A549 (cell line): ENCODE results near the gene HDHD3. TPM values are rescaled to one million over a fixed set of nuclear protein-coding genes. Genes with fewer than 3 reads are reported as not detected.

Source experiments
- ATAC-seq, 2 experiments: fragments of 200-7000 bp in 1 of 2; fragments of >200 bp in 1 of 2; cut with Nextera tagmentation in 1 of 2; cut with Tn5 transposase in 1 of 2; 3 replicates each; pipeline versions ENCODE4 v1.8.0 to v1.9.1; 2018 to 2020; ENCODE audit warnings: mild to moderate bottlenecking in 1 of 2, moderate library complexity in 1 of 2
- CTCF ChIA-PET: fragments of 300-600 bp; sonication (Branson Sonifier 250); formaldehyde crosslinking; extraction: SDS; loops from one replicate; lab custom pipeline; 2021; ENCODE audit warnings: antibody characterized with exemption, inconsistent platforms; lab: Yijun Ruan, JAX
- POLR2A ChIA-PET: fragments of 350-600 bp; formaldehyde crosslinking; extraction: SDS; loops from one replicate; lab custom pipeline; 2021; ENCODE audit warnings: antibody characterized with exemption, inconsistent platforms; lab: Yijun Ruan, JAX
- DNase-seq, 2 experiments: peaks; one replicate each; pipeline versions ENCODE4 v3.0.0 to v3.0.0-alpha.2; 2011 to 2016; ENCODE audit warnings: low read depth in 1 of 2, low spot score in 1 of 2
- FAIRE-seq: peaks from 2 replicates; lab custom pipeline; 2011; peaks lifted over from hg19 to GRCh38; lab: Jason Lieb, UNC
- H3K27ac ChIP-seq, 2 experiments: fragments of >200 bp; sonication (Bioruptor Twin); formaldehyde crosslinking; 3 replicates each; pipeline ENCODE4 v1.5.1; 2016 to 2017
- H3K4me1 ChIP-seq: fragments of >200 bp; sonication (Bioruptor Twin); formaldehyde crosslinking; 3 replicates; pipeline ENCODE4 v1.6.1; 2016
- H3K4me2 ChIP-seq: fragments of >200 bp; sonication (Bioruptor Twin); formaldehyde crosslinking; 3 replicates; pipeline ENCODE4 v1.6.1; 2016
- H3K4me3 ChIP-seq: fragments of >200 bp; sonication (Bioruptor Twin); formaldehyde crosslinking; 3 replicates; pipeline ENCODE4 v1.5.1; 2016
- H3K9me3 ChIP-seq: fragments of >200 bp; sonication (Bioruptor Twin); formaldehyde crosslinking; 3 replicates; pipeline ENCODE4 v1.6.1; 2016
- CBX8 ChIP-seq: fragments of 200-600 bp; sonication (generic); IDR thresholded peaks from 2 replicates; pipeline ENCODE4 v1.6.1; 2016
- CHD4 ChIP-seq: fragments of 200-600 bp; sonication (generic); IDR thresholded peaks from 2 replicates; pipeline ENCODE4 v1.6.1; 2016; ENCODE audit warnings: antibody characterized with exemption, mild to moderate bottlenecking, borderline replicate concordance
- HDAC2 ChIP-seq: fragments of 200-600 bp; sonication (generic); IDR thresholded peaks from 2 replicates; pipeline ENCODE4 v1.6.1; 2016
- JUN ChIP-seq, 2 experiments: fragments of >200 bp; sonication (Bioruptor Twin); formaldehyde crosslinking; IDR thresholded peaks; 2 replicates in 1 of 2; 3 replicates in 1 of 2; pipeline ENCODE4 v1.6.1; 2016 to 2017
- JUNB ChIP-seq: fragments of >200 bp; sonication (Bioruptor Twin); formaldehyde crosslinking; IDR thresholded peaks from 2 replicates; pipeline ENCODE4 v1.6.1; 2016
- NR3C1 ChIP-seq: fragments of >200 bp; sonication (Bioruptor Twin); formaldehyde crosslinking; IDR thresholded peaks from 3 replicates; pipeline ENCODE4 v1.6.1; 2017
- PHF8 ChIP-seq: fragments of 200-600 bp; sonication (generic); IDR thresholded peaks from 2 replicates; pipeline ENCODE4 v1.6.1; 2016; ENCODE audit warnings: low read depth, mild to moderate bottlenecking, antibody characterized with exemption, moderate library complexity, borderline replicate concordance
- POLR2A ChIP-seq: IDR thresholded peaks from 2 replicates; pipeline ENCODE4 v1.6.1; 2012; ENCODE audit warnings: mild to moderate bottlenecking, low read length
- RAD21 ChIP-seq, 2 experiments: fragments of >200 bp in 1 of 2; sonication (Bioruptor Twin) in 1 of 2; formaldehyde crosslinking in 1 of 2; IDR thresholded peaks in 1 of 2; conservative IDR thresholded peaks in 1 of 2; 2 replicates in 1 of 2; 3 replicates in 1 of 2; pipeline ENCODE4 v1.6.1; 2012 to 2018; ENCODE audit warnings: inconsistent platforms in 1 of 2
- SMC3 ChIP-seq: fragments of >200 bp; sonication (Bioruptor Twin); formaldehyde crosslinking; IDR thresholded peaks from 3 replicates; pipeline ENCODE4 v1.6.1; 2018; ENCODE audit warnings: inconsistent platforms
- SREBF2 ChIP-seq: fragments of 450-650 bp; IDR thresholded peaks from 2 replicates; pipeline ENCODE4 v1.6.1; 2014; ENCODE audit warnings: mild to moderate bottlenecking, moderate library complexity
- ZC3H11A ChIP-seq: fragments of 450-650 bp; IDR thresholded peaks from 2 replicates; pipeline ENCODE4 v1.6.1; 2014; ENCODE audit warnings: antibody characterized with exemption, mild to moderate bottlenecking
- ZNF302 ChIP-seq: fragments of 250-450 bp; sonication (Bioruptor Pico); IDR thresholded peaks from 2 replicates; pipeline ENCODE4 v1.9.0; 2021; ENCODE audit warnings: inconsistent platforms, mild to moderate bottlenecking, moderate library complexity
- WGBS: methylation state at CpG from one replicate; pipeline ENCODE4 v1.1.6; 2017; ENCODE audit errors: missing lambda C conversion rate; 5-methylcytosine and 5-hydroxymethylcytosine counted together
- polyA plus RNA-seq, 4 experiments: library from polyadenylated mRNA; depleted of rRNA in 3 of 4; stranded (reverse); fragments of >200 nt; fragmentation: RNase III in 1 of 4; extraction: RNeasy Plus Mini Kit Qiagen cat#74134 plus additional on column Dnase treatment in 1 of 4; gene quantifications; 2 replicates in 3 of 4; 3 replicates in 1 of 4; pipeline ENCODE4 v1.2.3, GENCODE V29; 2011 to 2017
- TF ChIP-seq, protein P1 (sequence below): fragments of >200 bp; sonication (Bioruptor Twin); formaldehyde crosslinking; IDR thresholded peaks from 3 replicates; pipeline ENCODE4 v1.6.1; 2016
- TF ChIP-seq, protein P2 (sequence below): fragments of >200 bp; sonication (Bioruptor Twin); formaldehyde crosslinking; IDR thresholded peaks from 2 replicates; pipeline ENCODE4 v1.6.1; 2016
- TF ChIP-seq, protein P3 (sequence below): fragments of 150-350 bp; IDR thresholded peaks from 2 replicates; pipeline ENCODE4 v1.6.1; 2014; ENCODE audit warnings: low read depth, mild to moderate bottlenecking, low read length
- TF ChIP-seq, protein P4 (sequence below): fragments of >200 bp; sonication (Bioruptor Twin); formaldehyde crosslinking; IDR thresholded peaks from 3 replicates; pipeline ENCODE4 v1.5.1; 2016
- TF ChIP-seq, protein P5 (sequence below): IDR thresholded peaks from 2 replicates; pipeline ENCODE4 v1.6.1; 2012
- TF ChIP-seq, protein P6 (sequence below): IDR thresholded peaks from 2 replicates; pipeline ENCODE4 v1.6.1; 2012

The HDHD3 gene
- polyA plus RNA-seq, 2 of the 4 experiments (the other 2 are of a cell fraction) = 17.5 to 22.6 TPM

DNA sequence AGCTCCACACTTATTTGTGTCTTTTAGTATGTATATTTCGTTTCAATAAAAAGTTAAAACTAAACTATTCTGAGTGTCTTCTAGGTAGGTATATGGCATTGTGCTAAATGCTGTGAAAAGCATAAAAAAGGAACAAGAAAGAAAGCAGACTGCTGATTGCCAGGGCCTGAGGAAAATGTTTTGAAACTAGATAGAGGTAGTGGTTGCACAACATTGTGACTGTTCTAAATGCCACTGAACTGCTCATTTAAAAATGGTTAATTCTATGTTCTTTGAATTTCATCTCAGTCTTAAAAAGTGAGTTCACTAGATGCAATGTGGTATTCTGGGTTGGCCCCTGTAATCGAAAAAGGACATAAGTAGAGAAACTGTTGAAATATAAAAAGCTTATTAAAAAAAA lies 26.9 kb upstream of the HDHD3 start:
- no peak for TF ChIP-seq JUNB
- TF ChIP-seq, protein P1, sequence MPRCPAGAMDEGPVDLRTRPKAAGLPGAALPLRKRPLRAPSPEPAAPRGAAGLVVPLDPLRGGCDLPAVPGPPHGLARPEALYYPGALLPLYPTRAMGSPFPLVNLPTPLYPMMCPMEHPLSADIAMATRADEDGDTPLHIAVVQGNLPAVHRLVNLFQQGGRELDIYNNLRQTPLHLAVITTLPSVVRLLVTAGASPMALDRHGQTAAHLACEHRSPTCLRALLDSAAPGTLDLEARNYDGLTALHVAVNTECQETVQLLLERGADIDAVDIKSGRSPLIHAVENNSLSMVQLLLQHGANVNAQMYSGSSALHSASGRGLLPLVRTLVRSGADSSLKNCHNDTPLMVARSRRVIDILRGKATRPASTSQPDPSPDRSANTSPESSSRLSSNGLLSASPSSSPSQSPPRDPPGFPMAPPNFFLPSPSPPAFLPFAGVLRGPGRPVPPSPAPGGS = no peak
- no peak for TF ChIP-seq HDAC2
- no peak for TF ChIP-seq CBX8
- TF ChIP-seq, protein P2, sequence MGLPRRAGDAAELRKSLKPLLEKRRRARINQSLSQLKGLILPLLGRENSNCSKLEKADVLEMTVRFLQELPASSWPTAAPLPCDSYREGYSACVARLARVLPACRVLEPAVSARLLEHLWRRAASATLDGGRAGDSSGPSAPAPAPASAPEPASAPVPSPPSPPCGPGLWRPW = no peak
- FAIRE-seq = no peak
- ChIA-PET CTCF (interaction anchor here (0.6 to 7.3 kb wide), 12 partner anchors 15 to 255 kb away, joined by 3 to 56 read pairs (median 4); partner anchors contain the start of genes BSPRY and HDHD3), POLR2A (no interaction called here)
- no peak for DNase-seq
- no peak overlapping the region for H3K27ac ChIP-seq
- H3K4me3 ChIP-seq = no peak overlapping the region
- 29% methylated on average over 2 of the region's 2 CpGs for WGBS
- no peaks in the 10 kb centered on the region for H3K9me3 ChIP-seq
- no peak overlapping the region for H3K4me2 ChIP-seq
- no peak for ATAC-seq
- H3K4me1 ChIP-seq = peaks cover 10% of the 10 kb centered on the region; the same call in 1 of the 3 replicates

DNA sequence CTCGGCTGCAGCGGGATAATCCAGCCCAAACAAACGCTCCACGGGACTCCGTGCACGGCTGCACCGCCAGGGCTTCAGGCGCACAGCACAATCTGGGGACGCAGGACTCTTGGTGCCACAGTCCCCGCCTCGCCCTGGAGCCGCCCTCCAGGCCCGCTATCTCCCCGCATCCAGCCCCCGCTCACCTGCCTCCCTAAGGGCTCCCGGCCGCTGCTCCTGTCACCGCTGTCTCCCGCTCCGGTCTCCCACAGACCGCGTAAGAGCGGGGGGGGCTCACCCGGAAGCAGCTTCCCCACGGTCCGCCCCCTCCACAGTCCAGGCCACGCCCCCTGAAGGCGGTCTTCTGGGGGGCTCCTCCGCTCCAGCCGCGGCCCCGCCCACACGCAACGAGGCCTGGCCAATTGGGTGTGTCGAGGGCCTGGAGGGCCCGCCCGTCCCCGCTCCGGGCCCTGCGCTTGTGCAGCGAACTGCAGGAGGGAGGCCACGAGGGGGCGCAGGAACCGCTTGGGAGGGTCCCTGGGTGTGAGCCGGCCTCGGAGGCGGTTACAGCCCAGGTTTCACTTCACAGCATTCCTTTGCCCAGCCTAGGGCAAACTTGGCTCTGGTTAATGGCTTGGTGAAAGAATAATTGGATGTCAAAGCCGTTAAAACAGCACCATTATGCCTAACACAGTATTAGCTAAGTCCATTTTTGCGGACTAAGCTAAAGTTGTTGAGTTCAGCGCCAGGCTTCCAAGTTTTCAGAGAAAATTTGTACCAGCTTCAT lies 24.4 kb upstream of the HDHD3 start, which contains the start of gene ALAD:
Gene ALAD, minus strand, starts transcription at position 258 of the 766 bp plus-strand sequence. CDS start 7,725 bp downstream, outside the sequence.
- Histone ChIP-seq H3K4me2 (peak within 1 kb of the TSS; percentile 84), H3K4me1 (peaks cover 10% of the 10 kb centered on the region; the same call in 1 of the 3 replicates), H3K4me3 (peak within 1 kb of the TSS; percentile 73)
- CTCF ChIA-PET = interaction anchor here (0.6 to 7.3 kb wide), 41 partner anchors 9 to 266 kb away, joined by 3 to 56 read pairs (median 5); partner anchors contain the start of genes C9orf43, CDC26, HDHD3 and POLE3
- DNase-seq (peak; percentile 93 to 98), FAIRE-seq (no peak)
- TF ChIP-seq ZNF302 (CRISPR knock-in tag) = no peak
- TF ChIP-seq, protein P3, sequence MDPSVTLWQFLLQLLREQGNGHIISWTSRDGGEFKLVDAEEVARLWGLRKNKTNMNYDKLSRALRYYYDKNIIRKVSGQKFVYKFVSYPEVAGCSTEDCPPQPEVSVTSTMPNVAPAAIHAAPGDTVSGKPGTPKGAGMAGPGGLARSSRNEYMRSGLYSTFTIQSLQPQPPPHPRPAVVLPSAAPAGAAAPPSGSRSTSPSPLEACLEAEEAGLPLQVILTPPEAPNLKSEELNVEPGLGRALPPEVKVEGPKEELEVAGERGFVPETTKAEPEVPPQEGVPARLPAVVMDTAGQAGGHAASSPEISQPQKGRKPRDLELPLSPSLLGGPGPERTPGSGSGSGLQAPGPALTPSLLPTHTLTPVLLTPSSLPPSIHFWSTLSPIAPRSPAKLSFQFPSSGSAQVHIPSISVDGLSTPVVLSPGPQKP = no peak
- TF ChIP-seq NR3C1 = no peak
- no peak for TF ChIP-seq SREBF2
- TF ChIP-seq JUN (IDR thresholded peaks at IDR 0.05) = peak in 1 of 2 experiments; percentile 50; a peak in 2 of 5 replicates
- TF ChIP-seq SMC3 = peak; percentile 78
- peak; percentile 60 for TF ChIP-seq POLR2A
- TF ChIP-seq, protein P1 = 0 out of 3 replicates have a peak, but pooled peaks have one; percentile 39
- TF ChIP-seq, protein P4, sequence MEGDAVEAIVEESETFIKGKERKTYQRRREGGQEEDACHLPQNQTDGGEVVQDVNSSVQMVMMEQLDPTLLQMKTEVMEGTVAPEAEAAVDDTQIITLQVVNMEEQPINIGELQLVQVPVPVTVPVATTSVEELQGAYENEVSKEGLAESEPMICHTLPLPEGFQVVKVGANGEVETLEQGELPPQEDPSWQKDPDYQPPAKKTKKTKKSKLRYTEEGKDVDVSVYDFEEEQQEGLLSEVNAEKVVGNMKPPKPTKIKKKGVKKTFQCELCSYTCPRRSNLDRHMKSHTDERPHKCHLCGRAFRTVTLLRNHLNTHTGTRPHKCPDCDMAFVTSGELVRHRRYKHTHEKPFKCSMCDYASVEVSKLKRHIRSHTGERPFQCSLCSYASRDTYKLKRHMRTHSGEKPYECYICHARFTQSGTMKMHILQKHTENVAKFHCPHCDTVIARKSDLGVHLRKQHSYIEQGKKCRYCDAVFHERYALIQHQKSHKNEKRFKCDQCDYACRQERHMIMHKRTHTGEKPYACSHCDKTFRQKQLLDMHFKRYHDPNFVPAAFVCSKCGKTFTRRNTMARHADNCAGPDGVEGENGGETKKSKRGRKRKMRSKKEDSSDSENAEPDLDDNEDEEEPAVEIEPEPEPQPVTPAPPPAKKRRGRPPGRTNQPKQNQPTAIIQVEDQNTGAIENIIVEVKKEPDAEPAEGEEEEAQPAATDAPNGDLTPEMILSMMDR = peak; percentile 85
- TF ChIP-seq ZC3H11A = no peak
- no peak for TF ChIP-seq CHD4
- peak; percentile 49 to 66 for TF ChIP-seq RAD21 (conservative IDR thresholded peaks at IDR 0.05 in 1 of 2, IDR thresholded peaks at IDR 0.05 in 1 of 2)
- TF ChIP-seq PHF8 = peak; percentile 46; the same call in 1 of the 2 replicates
- TF ChIP-seq, protein P5, sequence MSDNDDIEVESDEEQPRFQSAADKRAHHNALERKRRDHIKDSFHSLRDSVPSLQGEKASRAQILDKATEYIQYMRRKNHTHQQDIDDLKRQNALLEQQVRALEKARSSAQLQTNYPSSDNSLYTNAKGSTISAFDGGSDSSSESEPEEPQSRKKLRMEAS = peak; percentile 58
- TF ChIP-seq, protein P6, sequence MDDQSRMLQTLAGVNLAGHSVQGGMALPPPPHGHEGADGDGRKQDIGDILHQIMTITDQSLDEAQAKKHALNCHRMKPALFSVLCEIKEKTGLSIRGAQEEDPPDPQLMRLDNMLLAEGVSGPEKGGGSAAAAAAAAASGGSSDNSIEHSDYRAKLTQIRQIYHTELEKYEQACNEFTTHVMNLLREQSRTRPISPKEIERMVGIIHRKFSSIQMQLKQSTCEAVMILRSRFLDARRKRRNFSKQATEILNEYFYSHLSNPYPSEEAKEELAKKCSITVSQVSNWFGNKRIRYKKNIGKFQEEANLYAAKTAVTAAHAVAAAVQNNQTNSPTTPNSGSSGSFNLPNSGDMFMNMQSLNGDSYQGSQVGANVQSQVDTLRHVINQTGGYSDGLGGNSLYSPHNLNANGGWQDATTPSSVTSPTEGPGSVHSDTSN = no peak
- TF ChIP-seq, all 56 proteins: peak for 8
- peak; percentile 97 to 98 for ATAC-seq
- Histone ChIP-seq H3K9me3 (no peaks in the 10 kb centered on the region), H3K27ac (peak within 1 kb of the TSS; percentile 66 to 85)
- WGBS = 5% methylated on average over 23 of the region's 50 CpGs
- POLR2A ChIA-PET = interaction anchor here (1.0 to 2.0 kb wide), 4 partner anchors 9 to 126 kb away, joined by 7 to 22 read pairs (median 12); partner anchors contain the start of genes C9orf43, CDC26, HDHD3 and POLE3
